PC-9 (cell line): Measurements from ENCODE around the gene RFK. TPM values are rescaled to one million over a fixed set of nuclear protein-coding genes. Genes with fewer than 3 reads are reported as not detected.

Experiments used
- Bru-seq: library from RNA; stranded (reverse); fragments of 400-500 nt; gene quantifications from one replicate; lab custom pipeline; 2021; lab: Mats Ljungman, UMichigan
- BruChase-seq, 2 experiments: library from RNA; stranded (reverse); fragments of 400-500 nt; gene quantifications; one replicate each; lab custom pipeline; 2021; lab: Mats Ljungman, UMichigan
- BruUV-seq: library from RNA; stranded (reverse); fragments of 400-500 nt; replicated peaks from 2 replicates; lab custom pipeline; 2021; lab: Mats Ljungman, UMichigan
- CTCF ChIA-PET: fragments of 300-600 bp; sonication (Branson Sonifier 250); formaldehyde crosslinking; loops from one replicate; lab custom pipeline; 2022; ENCODE audit warnings: antibody characterized with exemption; lab: Charles Lee
- POLR2A ChIA-PET: fragments of 300-600 bp; sonication (Branson Sonifier 250); formaldehyde crosslinking; loops from one replicate; lab custom pipeline; 2022; ENCODE audit warnings: antibody characterized with exemption; ENCODE audit not compliant: unreplicated experiment; lab: Charles Lee
- DNase-seq, 2 experiments: peaks; one replicate each; pipeline versions ENCODE4 v3.0.0 to v3.0.0-alpha.2; 2015 to 2022; ENCODE audit warnings: mixed read lengths in 1 of 2
- H2AFZ ChIP-seq: fragments of 200-600 bp; sonication (generic); 2 replicates; pipeline ENCODE4 v1.8.1; 2017; ENCODE audit warnings: antibody characterized with exemption
- H3F3A ChIP-seq: fragments of 200-600 bp; sonication (generic); 2 replicates; pipeline ENCODE4 v1.8.1; 2017; ENCODE audit warnings: antibody characterized with exemption, mild to moderate bottlenecking, low read depth; ENCODE audit not compliant: insufficient read depth
- H3K27ac ChIP-seq: fragments of 200-600 bp; sonication (generic); 2 replicates; pipeline ENCODE4 v1.6.1; 2016; ENCODE audit warnings: mixed run types
- H3K27me3 ChIP-seq: fragments of 200-600 bp; sonication (generic); 2 replicates; pipeline ENCODE4 v1.6.1; 2016; ENCODE audit warnings: low read depth, mixed run types; ENCODE audit not compliant: insufficient read depth
- H3K36me3 ChIP-seq: fragments of 200-600 bp; sonication (generic); 2 replicates; pipeline ENCODE4 v1.6.1; 2016; ENCODE audit warnings: low read depth, mixed run types
- H3K4me1 ChIP-seq: fragments of 200-600 bp; sonication (generic); replicated peaks from 2 replicates; pipeline ENCODE4 v1.6.1; 2016; ENCODE audit warnings: mixed run types; ENCODE audit not compliant: insufficient read depth
- H3K4me2 ChIP-seq: fragments of 200-600 bp; sonication (generic); 2 replicates; pipeline ENCODE4 v1.6.1; 2017; ENCODE audit warnings: mixed run types
- H3K4me3 ChIP-seq: fragments of 200-600 bp; sonication (generic); 2 replicates; pipeline ENCODE4 v1.6.1; 2016; ENCODE audit warnings: mixed run types
- H3K79me2 ChIP-seq: fragments of 200-600 bp; sonication (generic); 2 replicates; pipeline ENCODE4 v1.6.1; 2017; ENCODE audit warnings: low read depth, mixed run types
- H3K9me2 ChIP-seq: fragments of 200-600 bp; sonication (generic); 2 replicates; pipeline ENCODE4 v1.8.1; 2017; ENCODE audit warnings: mild to moderate bottlenecking; ENCODE audit not compliant: insufficient read depth
- H3K9me3 ChIP-seq: fragments of 200-600 bp; sonication (generic); 2 replicates; pipeline ENCODE4 v1.8.1; 2016; ENCODE audit warnings: low read depth; ENCODE audit not compliant: insufficient read depth
- H4K20me1 ChIP-seq: fragments of 200-600 bp; sonication (generic); 2 replicates; pipeline ENCODE4 v1.8.1; 2017; ENCODE audit not compliant: insufficient read depth
- EZH2 ChIP-seq: fragments of 200-600 bp; sonication (generic); IDR thresholded peaks from 2 replicates; pipeline ENCODE4 v1.8.0; 2017; ENCODE audit warnings: antibody characterized with exemption, low read depth
- intact Hi-C: fragments of 100-400 bp; cut with micrococcal nuclease; formaldehyde crosslinking; loops from one replicate; pipeline ENCODE4 v1.10.0; 2022; ENCODE audit not compliant: unreplicated experiment
- long read RNA-seq: library from polyadenylated mRNA; stranded (forward); transcript quantifications from one replicate; pipeline ENCODE4 v2.0.0, GENCODE V29; 2022
- total RNA-seq: library from RNA; stranded (reverse); gene quantifications from 2 replicates; pipeline ENCODE4 v1.2.3, GENCODE V29; 2021
- TF ChIP-seq, protein P1 (sequence below): fragments of 200-600 bp; sonication (generic); conservative IDR thresholded peaks from 2 replicates; pipeline ENCODE4 v1.6.1; 2017; ENCODE audit warnings: mixed run types, antibody characterized with exemption, mild to moderate bottlenecking, moderate library complexity

The RFK gene
- total RNA-seq (20.6 and 24.4 TPM in 2 replicates), Bru-seq, nascent RNA (percentile 82 among the genes with signal in this experiment), BruChase-seq, experiment 1, labeled RNA remaining after a 2-hour chase (percentile 87 among the genes with signal in this experiment), BruChase-seq, experiment 2, labeled RNA remaining after a 6-hour chase (percentile 95 among the genes with signal in this experiment)
- long read RNA-seq, transcript RFK-201 (4 exons, 2,684 nt): major isoform, 78 of 84 reads
- long read RNA-seq, partial matches to known transcripts: 0 of 84 reads
- long read RNA-seq, other reads (novel, unspliced or antisense): 4 of 84 reads

DNA sequence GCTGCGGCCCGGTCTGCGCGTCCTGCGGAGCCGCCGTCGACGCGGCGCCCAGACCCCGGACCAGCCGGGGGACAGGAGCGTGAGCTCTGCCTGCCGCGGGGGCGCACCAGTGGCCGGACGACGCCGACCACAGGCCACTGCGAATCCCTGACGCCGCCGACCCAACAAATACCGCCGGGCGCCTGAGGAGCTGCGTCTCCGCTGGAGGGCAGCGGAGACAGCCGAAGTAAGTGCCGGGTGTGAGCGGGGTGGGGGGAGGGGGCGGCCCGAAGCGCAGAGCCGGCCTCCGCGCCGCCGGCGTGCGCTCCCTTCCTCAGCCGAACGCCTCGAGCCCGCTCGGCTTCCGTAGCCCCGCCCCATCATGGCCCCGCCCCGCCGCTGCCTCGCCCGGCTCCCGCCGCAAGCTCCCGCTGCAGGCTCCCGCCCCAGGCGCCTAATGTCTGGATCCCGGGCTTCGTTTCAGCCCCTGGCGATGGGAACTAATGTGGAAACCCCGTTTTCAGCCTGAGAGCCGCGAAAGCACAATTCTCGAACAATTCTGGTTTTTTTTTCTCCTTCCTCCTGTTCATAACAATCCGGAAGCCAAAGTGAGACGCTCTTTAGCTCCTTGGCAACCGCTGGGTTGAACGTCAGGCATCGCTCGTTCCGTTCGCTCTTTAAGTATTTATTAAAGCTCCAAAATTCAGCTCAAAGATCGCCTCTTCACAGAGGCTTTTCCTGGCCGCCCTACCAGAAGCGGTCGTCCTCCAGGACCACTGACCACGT is at the start of gene RFK:
RFK (minus strand) TSS at position 232 of the 765 bp plus-strand sequence. CDS start 255 bp downstream, outside the sequence.
- no peaks in the 10 kb centered on the region for H4K20me1 ChIP-seq
- no peaks in the 10 kb centered on the region for H3K9me3 ChIP-seq
- peaks cover 22% of the 10 kb centered on the region for H3K4me1 ChIP-seq
- H3K9me2 ChIP-seq: no peaks in the 10 kb centered on the region
- intact Hi-C loops: loop anchor here (1.0 to 5.0 kb wide), 7 partner anchors 15 to 1367 kb away; partner anchors contain the start of gene CARNMT1
- peaks cover 11% of the 10 kb centered on the region for H3K36me3 ChIP-seq
- peaks cover 18% of the 10 kb centered on the region for H3F3A ChIP-seq
- no peak for TF ChIP-seq EZH2
- TF ChIP-seq, protein P1, sequence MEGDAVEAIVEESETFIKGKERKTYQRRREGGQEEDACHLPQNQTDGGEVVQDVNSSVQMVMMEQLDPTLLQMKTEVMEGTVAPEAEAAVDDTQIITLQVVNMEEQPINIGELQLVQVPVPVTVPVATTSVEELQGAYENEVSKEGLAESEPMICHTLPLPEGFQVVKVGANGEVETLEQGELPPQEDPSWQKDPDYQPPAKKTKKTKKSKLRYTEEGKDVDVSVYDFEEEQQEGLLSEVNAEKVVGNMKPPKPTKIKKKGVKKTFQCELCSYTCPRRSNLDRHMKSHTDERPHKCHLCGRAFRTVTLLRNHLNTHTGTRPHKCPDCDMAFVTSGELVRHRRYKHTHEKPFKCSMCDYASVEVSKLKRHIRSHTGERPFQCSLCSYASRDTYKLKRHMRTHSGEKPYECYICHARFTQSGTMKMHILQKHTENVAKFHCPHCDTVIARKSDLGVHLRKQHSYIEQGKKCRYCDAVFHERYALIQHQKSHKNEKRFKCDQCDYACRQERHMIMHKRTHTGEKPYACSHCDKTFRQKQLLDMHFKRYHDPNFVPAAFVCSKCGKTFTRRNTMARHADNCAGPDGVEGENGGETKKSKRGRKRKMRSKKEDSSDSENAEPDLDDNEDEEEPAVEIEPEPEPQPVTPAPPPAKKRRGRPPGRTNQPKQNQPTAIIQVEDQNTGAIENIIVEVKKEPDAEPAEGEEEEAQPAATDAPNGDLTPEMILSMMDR: peak; percentile 53; the same call in 1 of the 2 replicates
- peak within 1 kb of the TSS; percentile 88 for H2AFZ ChIP-seq
- peak; percentile 82 to 97 for DNase-seq
- peak within 1 kb of the TSS; percentile 79 for H3K4me3 ChIP-seq
- H3K4me2 ChIP-seq: peak within 1 kb of the TSS; percentile 84
- H3K79me2 ChIP-seq: peaks cover 37% of the 10 kb centered on the region
- H3K27me3 ChIP-seq: no peaks in the 10 kb centered on the region
- BruUV-seq: no TSS peak
- POLR2A ChIA-PET: interaction anchor here (0.5 to 1.2 kb wide), 13 partner anchors 11 to 413 kb away, joined by 3 to 6 read pairs (median 4); no protein-coding TSS in a partner anchor
- H3K27ac ChIP-seq: peak within 1 kb of the TSS; percentile 85
- CTCF ChIA-PET: interaction anchor here (0.5 to 1.8 kb wide), 13 partner anchors 10 to 1559 kb away, joined by 3 to 12 read pairs (median 4); no protein-coding TSS in a partner anchor

DNA sequence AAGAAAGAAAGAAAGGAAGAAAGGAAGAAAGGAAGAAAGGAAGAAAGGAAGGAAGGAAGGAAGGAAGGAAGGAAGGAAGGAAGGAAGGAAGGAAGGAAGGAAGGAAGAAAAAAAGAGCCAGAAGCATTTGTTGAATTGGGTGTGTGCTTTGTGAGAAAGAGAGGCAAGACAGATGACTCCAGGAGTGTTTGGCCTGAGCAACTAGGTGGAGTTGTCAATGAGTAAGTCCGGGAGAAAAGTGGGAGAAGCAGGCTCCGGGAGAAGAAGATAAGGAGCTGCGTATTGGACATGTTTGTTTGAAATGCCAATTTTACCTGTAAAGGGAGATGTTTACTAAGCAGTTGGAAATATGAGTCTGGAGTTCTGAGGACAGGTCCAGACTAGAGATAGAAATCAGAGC is 49.7 kb upstream of the RFK start:
- no peak overlapping the region for H3K4me3 ChIP-seq
- H3K4me2 ChIP-seq: no peak overlapping the region
- no peak for DNase-seq
- no peaks in the 10 kb centered on the region for H3K36me3 ChIP-seq
- H3K79me2 ChIP-seq: no peaks in the 10 kb centered on the region
- no peaks in the 10 kb centered on the region for H3K9me3 ChIP-seq
- H4K20me1 ChIP-seq: no peaks in the 10 kb centered on the region
- H3K27me3 ChIP-seq: no peaks in the 10 kb centered on the region
- POLR2A ChIA-PET: no interaction called here
- H3F3A ChIP-seq: peaks cover 15% of the 10 kb centered on the region; the same call in 1 of the 2 replicates
- H3K9me2 ChIP-seq: no peaks in the 10 kb centered on the region
- CTCF ChIA-PET: no interaction called here
- H3K27ac ChIP-seq: no peak overlapping the region
- intact Hi-C loops: loop anchor here (5.0 kb wide), 1 partner anchor 122 kb away; no protein-coding TSS in a partner anchor
- no peak overlapping the region for H2AFZ ChIP-seq
- BruUV-seq: no TSS peak
- H3K4me1 ChIP-seq: peaks cover 22% of the 10 kb centered on the region
- TF ChIP-seq, protein P1: no peak
- TF ChIP-seq EZH2: no peak
